ENCODE results near the gene HTR6. TPM values are rescaled to one million over a fixed set of nuclear protein-coding genes. Genes with fewer than 3 reads are reported as not detected.

HTR6 gene
- total RNA-seq, 1 experiment from 2014 or later, result 0.37 TPM

- no peak overlapping the region for H3K56ac ChIP-seq (ENCODE audit: insufficient read length, low read depth, low read length)
- no peak overlapping the region for H2BK15ac ChIP-seq (ENCODE audit: low read depth, low read length)
- no peak overlapping the region for H2AK5ac ChIP-seq (ENCODE audit: insufficient read length, low read length)
- H3K23ac ChIP-seq (ENCODE audit: insufficient read length, low read depth, low read length), result no peak overlapping the region
- TF ChIP-seq, protein P1, sequence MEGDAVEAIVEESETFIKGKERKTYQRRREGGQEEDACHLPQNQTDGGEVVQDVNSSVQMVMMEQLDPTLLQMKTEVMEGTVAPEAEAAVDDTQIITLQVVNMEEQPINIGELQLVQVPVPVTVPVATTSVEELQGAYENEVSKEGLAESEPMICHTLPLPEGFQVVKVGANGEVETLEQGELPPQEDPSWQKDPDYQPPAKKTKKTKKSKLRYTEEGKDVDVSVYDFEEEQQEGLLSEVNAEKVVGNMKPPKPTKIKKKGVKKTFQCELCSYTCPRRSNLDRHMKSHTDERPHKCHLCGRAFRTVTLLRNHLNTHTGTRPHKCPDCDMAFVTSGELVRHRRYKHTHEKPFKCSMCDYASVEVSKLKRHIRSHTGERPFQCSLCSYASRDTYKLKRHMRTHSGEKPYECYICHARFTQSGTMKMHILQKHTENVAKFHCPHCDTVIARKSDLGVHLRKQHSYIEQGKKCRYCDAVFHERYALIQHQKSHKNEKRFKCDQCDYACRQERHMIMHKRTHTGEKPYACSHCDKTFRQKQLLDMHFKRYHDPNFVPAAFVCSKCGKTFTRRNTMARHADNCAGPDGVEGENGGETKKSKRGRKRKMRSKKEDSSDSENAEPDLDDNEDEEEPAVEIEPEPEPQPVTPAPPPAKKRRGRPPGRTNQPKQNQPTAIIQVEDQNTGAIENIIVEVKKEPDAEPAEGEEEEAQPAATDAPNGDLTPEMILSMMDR (conservative IDR thresholded peaks at IDR 0.05), result no peak
- H3K23me2 ChIP-seq (ENCODE audit: insufficient read length, low read depth, low read length, poor library complexity, severe bottlenecking), result no peaks in the 10 kb centered on the region
- DNase-seq, result no peak
- H2BK120ac ChIP-seq (ENCODE audit: low read depth, low read length, poor library complexity, severe bottlenecking), result no peak overlapping the region
- H2BK20ac ChIP-seq (ENCODE audit: low read depth, low read length, poor library complexity, severe bottlenecking), result no peak overlapping the region
- Mint-ChIP-seq H3K27me3 (ENCODE audit: low read depth) (no peaks in the 10 kb centered on the region), H3K27ac (no peak overlapping the region), H3K9me3 (no peaks in the 10 kb centered on the region), H3K4me3 (no peak overlapping the region), H3K36me3 (ENCODE audit: insufficient read depth in 1 of 3, low read depth in 3 of 3) (no peaks in the 10 kb centered on the region), H3K4me1 (peaks cover 19 to 31% of the 10 kb centered on the region in 2 experiments)
- H3K18ac ChIP-seq (ENCODE audit: insufficient read length, low read depth, low read length), result no peak overlapping the region
- no peak overlapping the region for H3K9ac ChIP-seq (ENCODE audit: extremely low read depth, insufficient read length, low read length)
- H4K8ac ChIP-seq (replicated peaks; ENCODE audit: insufficient read length, low read depth, low read length), result no peak overlapping the region
- H3K27ac ChIP-seq (ENCODE audit: insufficient read length, low read depth, low read length), result no peak overlapping the region
- WGBS (ENCODE audit: extremely low coverage, insufficient read length, low lambda C conversion rate), result no CpG with 5 or more reads among the region's 4 CpGs
- peaks cover 4% of the 10 kb centered on the region; the same call in 1 of the 2 replicates for H3K4me1 ChIP-seq (ENCODE audit: insufficient read depth, low read length)
- no peak overlapping the region for H4K91ac ChIP-seq (ENCODE audit: insufficient read length, low read depth, low read length)
- no peaks in the 10 kb centered on the region for H3K79me1 ChIP-seq (ENCODE audit: insufficient read depth, low read depth, low read length, poor library complexity, severe bottlenecking)
- H2BK5ac ChIP-seq (ENCODE audit: insufficient read length, low read length), result no peak overlapping the region
- H3K79me2 ChIP-seq (ENCODE audit: insufficient read depth, low read length), result no peaks in the 10 kb centered on the region
- H2AFZ ChIP-seq (ENCODE audit: low read length), result no peak overlapping the region
- H2BK12ac ChIP-seq (ENCODE audit: insufficient read length, low read depth, low read length), result no peak overlapping the region
- no peak overlapping the region for H3K4ac ChIP-seq (ENCODE audit: low read depth, low read length)
- no peaks in the 10 kb centered on the region for H3K27me3 ChIP-seq (ENCODE audit: insufficient read depth, low read length)
- H3K9me3 ChIP-seq (ENCODE audit: control insufficient read depth, low read depth, low read length), result no peaks in the 10 kb centered on the region
- no peak overlapping the region for H3K14ac ChIP-seq (ENCODE audit: insufficient read depth, low read length)
- no peaks in the 10 kb centered on the region for H4K20me1 ChIP-seq (ENCODE audit: control insufficient read depth, insufficient read depth, insufficient read length)
- no peak overlapping the region for H3T11ph ChIP-seq (ENCODE audit: low read length)
- H4K5ac ChIP-seq (ENCODE audit: insufficient read length, low read depth, low read length), result no peak overlapping the region
- H3K4me2 ChIP-seq (ENCODE audit: insufficient read depth, insufficient read length, low read length), result no peak overlapping the region
Measured at GRCh38 chr1:19705464-19705863, 40.8 kb downstream of the HTR6 start.
